Hematopoietic multipotent progenitor cell treated with erythropoietin and hydrocortisone succinate and interleukin-3 and kit ligand, for 6 days (in vitro differentiated cells): ENCODE measurements around the gene NCBP2.
A peak's percentile ranks its signal among the peaks of the same experiment; 100 is the strongest.

Experiments
- DNase-seq: peaks from one replicate; pipeline ENCODE4 v3.0.0-alpha.2; 2015

Gene NCBP2

DNA sequence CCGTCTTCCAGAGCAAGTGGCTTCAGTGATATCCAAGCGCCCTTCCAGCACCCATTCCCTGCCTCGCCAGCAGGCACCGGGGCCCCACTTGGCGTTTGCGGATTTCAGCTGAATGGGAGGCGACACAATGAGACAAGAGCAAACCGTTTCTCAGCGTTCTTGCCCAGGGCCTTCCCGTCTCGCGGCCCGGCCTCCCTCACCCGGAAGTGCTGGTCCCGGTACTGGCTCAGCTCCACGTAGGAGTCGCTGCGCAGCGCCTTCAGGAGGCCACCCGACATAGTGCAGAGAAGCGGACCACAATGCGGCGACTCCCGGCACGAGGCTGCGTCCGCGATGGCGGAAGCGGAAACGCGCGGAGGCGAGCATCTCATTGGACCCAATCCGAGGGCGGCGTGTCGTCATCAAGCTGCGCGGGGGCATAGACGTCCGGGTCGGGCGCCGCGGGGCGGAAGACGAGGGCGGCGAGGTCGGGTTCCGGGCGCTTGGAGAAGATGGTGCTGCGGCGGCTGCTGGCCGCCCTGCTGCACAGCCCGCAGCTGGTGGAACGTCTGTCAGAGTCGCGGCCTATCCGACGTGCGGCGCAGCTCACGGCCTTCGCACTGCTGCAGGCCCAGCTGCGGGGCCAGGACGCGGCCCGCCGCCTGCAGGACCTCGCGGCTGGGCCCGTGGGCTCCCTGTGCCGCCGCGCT is at the start of gene NCBP2:
Gene NCBP2 (minus strand): TSS at position 303 of the 689 bp plus-strand sequence. CDS start 25 bp downstream, at position 278.
- peak; percentile 98 for DNase-seq

DNA sequence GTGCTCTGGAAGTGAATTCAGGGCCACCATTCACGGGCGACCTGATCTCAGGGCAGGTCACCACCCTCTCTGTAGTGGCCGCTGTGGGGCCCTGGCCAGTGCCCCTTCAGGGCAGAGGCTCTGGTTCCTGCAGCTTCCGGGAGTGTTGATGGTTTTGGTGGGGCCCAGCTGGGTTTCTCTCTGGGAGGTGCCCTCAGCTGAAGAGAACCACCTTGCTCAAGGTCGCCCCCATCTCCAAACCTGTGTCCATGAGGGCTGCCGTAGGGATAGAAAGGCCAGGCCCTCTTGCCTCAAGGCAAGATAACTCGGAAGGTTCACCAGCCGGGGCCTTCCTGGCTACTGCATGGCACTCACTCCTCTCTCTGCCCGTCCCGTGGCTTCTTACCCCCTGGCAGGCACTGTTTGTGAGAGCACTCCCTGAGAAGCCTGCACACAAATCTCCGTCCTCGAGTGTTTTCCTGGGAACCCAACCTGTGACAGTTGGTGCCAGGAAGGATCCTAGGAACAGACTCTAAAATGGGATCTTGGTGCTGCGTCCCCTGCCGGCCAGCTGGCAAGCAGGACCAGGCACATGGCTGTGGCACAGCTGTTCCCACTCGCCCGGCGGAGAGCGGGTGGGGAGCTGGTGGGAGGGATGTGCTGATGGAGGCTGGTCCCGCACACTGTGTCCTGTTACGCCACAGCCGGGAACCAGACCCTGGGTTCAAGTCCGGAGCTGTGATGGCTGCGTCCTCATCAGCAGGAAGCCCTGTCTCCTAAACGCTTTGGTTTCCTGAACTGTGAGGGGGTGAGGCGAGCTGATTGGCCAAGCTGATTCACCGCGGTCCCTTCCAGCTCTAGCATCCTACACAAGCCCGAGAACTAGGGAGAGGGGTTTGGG is 49.5 kb upstream of the NCBP2 start:
- DNase-seq, result no peak

DNA sequence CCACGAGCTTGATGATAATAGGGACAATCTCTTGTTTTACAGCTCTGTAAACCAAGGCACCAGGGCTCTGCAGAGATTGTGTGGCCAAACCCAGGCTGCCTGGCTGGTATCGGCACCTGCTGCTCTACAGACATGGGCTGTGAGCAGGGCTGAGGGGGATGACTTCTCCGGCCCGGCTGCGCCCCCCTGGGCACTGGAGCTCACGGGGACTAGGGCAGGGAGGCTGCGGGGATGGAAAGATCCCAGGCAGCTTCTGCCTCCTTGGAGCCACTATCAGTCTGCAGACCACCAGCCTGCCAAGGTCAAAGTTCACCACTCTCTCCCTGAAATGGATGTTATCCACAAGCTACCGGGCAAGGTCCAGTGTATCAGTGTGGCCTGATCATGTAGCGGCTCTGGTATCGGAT is 48.3 kb upstream of the NCBP2 start:
- DNase-seq, result no peak

DNA sequence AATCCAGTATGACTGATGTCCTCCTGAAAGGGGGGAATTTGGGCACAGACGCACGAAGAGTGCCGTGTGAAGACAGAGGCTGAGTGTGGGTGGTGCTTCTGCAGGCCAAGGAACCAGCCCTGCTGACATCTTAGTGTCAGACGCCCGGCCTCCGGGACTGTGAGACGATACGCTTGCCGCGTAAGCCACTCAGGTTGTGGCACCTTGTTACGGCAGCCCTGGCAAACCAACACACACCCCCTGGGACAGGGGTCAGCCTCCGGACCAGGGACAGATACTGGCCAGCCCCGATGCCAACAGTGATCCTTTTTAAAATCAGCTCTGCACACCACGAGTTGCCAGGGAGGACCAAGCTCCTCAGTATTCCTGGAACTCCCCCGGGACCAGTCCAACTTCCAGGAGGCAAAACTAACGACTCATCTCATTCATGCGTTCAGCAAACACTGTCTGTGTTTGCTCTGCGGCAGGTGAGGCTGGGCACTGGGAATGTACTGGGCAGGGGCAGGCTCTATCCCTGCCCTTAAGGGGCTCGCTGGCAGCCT is 47.5 kb upstream of the NCBP2 start:
- DNase-seq, result no peak

DNA sequence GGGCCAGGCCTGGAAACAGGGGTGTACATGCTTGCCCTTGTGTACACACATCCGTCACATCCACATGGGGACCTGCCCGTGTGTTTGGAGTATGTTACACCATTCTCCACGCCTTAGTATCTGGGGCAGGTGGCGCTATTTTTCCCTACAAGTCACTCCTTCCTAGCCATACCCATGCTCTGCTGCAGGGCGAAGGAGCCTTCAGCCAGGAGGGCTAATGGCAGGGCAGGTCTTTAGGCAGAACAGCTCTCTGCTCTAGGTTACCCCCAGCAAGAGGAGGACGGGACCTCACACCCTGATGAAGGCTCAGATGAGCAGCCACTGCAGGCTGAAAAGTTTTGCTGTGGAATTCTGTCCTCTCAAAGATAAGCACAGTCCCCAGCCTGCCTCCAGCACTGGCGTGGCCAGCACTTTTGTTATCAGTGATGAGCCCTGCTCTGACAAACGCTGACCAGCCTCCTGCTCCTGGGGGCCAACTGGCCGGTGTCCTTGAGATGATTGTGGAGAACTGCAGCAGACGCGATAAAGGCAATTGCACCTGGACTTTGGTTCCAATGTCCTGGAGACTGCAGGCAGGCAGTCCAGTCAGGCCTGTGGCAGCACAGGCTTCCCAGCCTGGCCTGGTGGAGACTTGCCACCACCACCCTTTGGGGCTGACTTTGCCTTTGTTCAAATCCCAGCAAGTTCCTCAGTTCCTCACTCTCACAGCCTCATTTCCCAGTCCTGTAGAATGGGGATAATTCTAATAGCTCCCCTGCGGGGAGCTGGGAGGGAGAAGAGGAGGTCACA is 46.1 kb upstream of the NCBP2 start:
- DNase-seq, result peak; percentile 60

DNA sequence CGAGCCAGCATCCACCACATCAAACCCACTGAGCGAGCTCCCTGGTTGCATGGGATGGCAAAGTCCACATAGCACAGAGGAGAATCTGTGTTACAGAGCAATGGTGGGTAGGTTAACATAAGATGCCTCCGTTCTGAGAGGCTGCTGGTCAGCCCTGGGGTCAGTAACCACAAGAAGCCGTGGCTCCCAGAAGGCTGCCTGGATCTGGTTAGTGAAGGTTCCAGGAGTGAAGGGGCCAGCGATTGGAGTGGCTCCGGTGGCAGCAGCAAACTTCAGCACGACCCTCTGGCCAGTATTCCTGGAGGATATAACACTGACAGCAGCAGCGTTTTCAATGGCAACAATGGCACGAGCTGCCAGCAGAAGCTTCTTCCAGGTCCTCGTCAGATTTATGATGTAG is 44.7 kb upstream of the NCBP2 start:
- no peak for DNase-seq

DNA sequence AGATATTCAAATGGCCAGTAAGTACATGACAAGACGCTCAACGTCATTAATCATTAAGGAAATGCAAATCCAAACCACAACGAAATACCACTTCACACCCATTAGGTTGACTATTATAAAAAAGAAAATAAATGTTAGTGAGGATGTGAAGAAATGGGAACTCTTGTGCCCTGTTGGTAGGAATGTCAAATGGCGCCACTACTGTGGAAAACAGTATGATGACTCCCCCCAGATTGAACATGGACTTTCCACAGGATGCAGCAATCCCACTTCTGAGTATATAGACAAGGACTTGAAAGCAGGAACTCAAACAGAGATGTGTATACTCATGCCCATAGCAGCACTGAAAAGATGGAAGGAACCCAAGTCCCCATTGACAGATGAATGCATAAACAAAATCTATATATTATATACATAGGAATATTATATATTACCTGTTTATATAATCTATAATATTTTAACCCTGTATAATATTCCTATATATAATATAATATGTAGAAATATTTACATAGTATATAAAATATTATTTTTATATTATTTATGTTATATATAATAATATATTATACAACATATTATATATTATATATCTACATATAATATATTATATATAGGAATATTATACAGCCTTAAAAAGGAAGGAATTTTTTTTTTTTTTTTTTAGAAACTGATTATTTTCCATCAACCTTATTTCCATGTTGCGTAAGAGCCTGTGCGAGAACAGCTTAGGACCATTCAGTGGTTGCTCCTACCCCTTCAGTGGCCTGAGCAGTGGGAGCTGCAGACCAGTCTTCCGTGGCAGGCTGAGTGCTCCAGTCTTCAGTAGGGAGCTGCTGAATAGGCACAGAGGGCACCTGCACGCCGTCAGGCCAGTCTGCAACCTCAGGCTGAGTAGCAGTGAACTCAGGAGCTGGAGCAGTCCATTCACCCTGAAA is 43.9 kb upstream of the NCBP2 start:
- DNase-seq, result no peak

DNA sequence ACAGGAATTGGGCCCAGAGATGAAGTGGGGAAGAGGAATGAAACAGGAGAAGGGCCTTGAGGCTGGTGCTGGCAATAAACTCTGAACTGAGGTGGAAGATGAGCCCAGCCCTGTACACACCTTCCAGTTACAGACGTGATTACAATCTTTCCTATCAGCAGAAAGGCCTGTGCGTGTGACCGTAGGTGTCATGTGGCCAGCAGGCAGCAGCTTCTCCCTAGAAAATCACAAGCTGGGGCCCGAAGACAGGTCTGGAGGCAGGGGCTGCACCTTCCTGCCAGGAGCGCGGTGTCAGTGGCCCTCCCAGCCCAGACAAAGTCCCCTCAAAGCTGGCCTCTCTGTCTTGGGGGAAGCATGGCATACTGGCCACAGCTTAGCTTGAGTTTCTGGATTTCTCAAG is 43.0 kb upstream of the NCBP2 start:
- no peak for DNase-seq

DNA sequence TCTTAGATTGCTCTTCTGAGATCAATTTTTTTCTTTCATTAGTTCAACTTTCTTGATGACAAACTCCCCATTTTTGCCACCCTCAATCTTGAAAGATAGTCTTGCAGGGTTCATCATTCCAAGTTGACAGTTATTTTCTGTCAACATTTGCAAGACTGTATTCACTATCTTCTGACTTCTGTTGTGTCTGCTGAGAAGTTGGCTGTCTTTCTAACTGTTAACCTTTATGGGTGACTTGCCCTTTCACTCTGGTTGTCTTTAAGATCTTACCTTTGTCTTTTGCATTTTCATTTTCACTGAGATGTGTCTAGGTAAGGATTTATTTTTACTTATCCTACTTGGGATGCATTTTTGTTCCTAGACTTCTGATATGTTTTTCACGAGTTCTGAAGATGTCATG is 40.9 kb upstream of the NCBP2 start:
- DNase-seq, result no peak

DNA sequence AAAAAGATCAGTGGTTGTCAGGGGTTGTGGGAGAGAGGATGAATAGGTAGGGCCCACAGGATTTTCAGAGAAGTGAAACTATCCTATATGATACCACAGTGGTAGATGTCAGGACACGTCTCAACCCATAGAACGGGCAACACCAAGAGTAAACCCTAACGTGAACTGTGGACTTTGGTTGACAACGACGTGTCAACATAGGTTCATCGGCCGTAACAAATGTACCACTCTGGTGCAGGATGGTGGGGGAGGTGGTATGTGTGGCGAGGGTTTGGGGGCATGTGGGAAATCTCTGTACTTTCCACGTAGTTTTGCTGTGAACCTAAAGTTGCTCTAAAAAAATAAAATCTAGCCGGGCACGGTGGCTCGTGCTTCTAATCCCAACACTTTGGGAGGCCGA is 39.3 kb upstream of the NCBP2 start:
- DNase-seq, result no peak

DNA sequence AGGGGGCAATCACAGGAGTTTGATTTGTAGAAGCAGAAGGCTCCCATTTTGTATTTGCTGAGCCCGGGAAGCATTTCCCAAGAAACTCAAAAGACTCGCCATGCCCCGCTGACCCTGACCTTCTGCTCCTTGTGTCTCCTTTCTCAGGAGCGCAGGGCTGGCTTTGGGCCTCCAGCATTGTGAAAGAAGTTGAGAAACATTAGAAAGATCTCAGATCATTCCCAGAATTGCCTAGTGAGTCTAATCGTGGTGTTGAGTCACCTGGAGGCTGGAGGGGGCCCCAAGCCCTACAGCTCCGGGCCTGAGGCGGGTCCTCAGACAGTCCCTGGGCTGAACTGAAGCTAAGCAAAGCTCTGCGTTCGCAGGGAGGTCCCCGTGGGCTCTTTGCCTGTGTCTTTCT is 37.2 kb upstream of the NCBP2 start:
- DNase-seq, result no peak

DNA sequence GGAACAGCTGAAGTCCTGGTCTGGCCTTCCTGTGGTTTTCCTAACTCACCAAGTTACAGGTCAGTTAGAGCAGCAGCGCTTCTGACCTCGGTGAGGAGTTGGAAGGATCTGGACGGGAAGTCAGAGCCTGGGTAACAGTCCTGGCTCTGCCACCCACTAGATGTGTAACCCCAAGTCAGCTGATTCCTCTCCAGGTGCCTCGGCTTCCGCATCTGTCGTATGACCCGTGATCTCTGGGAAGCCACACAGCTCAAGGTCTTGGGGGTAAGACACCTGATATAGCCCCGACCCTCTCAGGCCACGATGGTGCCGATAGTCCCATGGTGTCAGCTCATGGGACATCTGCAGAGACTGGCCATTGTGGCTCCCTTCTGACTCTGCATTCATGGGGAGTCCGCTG is 34.6 kb upstream of the NCBP2 start:
- no peak for DNase-seq

DNA sequence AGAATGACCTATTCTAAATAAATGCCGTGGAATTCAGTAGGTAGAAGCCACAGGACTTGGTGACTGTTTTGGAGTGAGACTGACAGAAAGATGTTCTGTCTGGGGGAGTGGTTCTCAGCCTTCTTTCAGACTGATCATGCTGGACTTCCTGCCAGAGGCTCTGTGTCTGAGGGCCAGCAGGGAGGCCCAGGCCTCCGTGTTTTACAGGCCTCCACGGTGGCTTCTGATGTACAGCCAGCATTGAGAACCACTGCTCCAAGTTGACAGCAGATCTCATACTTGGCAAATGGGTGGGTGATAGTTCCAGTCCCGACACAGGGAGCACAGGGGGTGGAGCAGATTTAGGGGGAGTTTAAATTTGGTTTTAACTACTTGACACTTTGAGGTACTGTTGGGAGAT is 33.0 kb upstream of the NCBP2 start:
- DNase-seq, result no peak

DNA sequence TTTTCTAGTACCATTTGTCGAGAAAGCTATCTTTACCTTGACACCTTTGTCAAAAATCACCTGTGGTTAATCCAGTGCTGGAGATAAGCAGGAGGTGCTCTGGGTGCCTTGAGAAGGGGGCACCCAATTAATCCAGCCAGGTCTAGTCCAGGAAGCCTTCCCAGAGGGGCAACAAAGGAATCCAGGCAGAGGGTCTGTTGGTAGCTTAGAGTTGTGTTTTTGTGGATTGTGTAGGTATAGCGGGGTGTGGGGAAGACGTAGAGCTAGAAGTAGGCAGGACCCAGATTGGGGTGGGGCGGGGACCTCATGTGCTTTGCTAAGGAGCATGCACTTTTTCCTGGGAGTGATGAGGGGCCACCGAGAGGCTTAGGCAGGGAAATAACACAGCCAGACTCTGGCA is 32.3 kb upstream of the NCBP2 start:
- no peak for DNase-seq

DNA sequence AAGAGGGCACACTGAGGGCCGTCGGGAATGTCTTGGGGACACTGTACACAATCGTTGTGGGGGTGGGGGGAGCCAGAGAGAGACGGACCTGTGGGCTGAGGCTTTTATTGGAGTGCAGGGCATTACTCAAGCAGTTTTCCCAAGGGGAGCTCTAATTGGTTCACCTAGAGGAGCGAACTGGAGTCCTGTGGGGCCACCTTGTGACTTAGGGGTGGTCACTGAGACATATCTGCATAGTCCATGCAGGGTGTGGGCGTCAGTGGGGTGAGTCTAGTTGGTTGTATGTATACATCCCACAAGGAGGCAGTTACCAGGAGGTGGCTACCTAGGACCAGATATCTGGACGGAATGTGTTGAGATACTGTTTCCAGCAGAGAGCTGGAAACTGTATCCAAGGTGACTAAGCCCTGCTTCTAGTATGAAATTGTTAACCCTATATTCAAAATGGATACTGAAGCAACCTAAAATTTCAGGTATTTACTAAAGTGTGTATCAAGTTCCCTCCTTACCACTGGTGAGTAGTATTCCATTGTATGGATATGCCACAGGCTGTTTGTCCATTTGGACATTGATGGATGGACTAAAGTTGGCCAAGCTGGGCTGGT is 28.9 kb upstream of the NCBP2 start:
- DNase-seq, result peak; percentile 91

DNA sequence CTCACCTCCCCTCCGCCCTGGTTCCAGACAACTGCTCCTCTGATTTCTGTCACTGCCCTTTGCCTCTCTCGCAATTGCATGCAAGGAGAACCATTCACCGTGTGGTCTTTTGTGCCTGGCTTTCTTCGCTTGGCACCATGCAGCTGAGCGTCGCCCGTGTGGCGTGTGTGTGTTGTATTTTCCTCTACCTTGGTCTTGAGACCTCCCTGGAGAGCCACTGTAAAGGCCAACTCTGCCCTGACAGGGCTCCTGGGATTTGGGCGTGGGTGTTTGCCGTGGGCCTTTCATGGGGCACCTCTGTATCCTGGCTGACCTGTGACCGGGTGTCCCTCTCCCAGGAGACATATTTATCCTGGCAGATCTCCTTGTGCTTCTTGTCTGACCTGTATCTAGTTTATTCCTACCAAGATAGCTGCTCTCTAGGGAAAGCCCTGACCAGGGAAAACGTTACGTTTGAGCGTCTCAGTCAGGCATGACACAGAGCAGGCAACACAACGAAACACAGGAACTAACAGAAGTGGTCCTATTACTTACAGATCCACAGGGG is 28.3 kb upstream of the NCBP2 start:
- DNase-seq, result no peak

DNA sequence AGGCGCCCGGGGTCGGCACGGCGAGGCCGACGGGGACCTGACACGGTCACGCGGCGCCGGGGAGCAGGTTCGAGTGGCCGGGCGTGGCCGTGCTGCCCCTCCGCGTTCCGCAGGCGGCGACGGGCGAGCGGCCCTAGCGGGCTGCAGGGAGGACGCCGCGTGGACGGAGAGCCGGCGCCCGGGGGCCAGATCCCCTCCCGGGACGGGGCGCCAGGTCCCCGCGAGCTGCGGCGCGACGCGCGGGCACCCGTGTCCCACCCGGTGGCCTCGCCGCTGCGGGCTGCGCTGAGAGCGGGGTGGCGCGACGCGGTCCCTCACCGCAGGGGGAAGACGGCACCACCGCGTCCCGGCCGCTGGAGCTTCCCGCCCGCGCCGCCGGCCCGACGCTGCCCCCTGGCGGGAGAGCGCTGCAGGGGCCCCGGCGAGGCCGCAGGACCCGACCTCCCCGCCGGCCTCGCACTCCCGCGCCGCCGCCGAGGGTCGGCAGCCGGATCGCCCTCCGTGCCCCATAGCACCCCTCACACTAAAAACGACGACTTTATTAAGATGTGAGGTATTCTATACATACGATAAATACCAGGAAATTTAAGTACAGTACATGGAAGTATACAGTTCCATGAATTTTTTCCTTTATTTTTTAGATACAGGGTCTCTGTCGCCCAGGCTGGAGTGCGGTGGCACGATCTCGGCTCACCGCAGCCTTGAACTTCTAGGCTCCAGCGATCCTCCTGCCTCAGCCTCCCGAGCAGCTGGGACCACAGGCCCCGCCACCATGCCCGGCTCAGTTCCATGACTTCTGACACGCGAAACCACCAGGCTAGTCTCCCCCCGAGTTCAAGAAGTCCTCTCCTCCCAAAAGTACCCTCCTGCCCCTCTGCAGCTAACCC is 27.6 kb upstream of the NCBP2 start:
- peak; percentile 78 for DNase-seq

DNA sequence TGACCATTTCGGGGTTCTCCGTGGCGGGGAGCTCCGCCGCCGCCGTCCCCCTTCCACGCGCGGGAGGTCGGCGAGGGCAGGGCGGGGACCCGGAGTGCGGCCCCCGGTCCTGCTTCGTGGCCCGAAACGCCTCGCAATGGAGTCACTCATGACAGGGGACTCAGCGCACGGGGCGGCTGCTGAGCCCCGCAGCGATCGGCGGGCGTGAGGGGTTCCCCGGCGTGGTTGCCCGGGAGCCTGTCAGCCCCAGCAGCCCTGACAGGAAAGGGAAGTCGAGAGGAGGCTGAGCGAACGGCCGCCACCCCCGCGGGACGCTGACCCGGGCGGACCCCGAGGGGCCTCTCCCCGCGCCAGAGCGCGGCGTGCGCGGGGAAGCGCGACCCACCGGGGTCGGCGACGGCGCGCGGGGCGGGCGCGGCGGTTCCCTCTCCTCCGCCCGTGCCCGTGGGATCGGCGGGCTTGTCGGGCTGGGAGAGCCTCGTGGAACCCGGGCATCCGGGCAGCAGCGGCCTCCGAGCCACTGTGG is 26.9 kb upstream of the NCBP2 start:
- DNase-seq, result peak; percentile 62

DNA sequence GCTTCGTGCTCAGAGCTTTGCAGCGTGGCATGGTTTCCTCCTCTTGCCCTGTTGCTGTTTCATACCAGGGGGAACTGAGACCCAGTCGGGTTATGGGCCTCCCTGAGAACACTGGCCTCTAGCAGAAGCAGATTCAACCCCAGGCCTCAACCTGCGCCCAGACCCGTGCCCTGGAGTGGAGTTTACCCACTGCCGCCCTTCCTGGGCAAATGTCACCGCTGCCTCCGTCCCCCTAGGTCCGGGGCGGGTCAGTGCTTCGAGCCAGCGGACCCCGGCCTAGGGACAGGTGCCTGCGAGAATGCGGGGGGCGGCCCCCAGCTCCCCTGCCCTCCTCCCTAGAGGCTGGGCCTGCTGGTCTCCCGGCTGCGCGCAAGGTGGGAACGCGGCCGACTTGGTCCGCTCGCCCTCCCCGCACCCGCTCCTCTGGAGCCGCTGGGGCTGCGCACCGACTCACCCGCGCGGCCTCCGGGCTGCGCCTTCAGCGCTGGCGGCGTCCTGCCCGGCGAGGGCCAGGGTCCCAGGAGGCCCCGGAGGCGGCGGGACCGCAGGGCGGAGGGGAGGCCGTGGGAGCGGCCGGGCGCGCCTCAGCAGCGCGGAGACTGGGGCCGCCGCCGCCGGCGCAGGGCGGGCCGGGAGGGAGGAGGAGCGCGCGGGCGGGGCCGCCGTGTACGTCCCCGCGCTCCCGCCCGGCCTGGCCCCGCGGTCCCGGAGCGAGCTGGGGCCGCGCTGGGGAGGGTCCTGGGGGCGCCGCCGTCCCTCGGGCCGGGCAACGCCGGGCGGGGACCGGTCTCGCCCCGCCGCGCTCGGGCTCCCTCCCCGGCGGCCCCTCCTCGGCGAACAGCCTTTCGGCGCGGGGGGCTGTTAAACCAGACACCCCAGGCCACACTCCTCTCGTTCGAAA is 26.2 kb upstream of the NCBP2 start, which contains the start of gene PIGZ:
Gene PIGZ (minus strand): TSS at position 601 of the 901 bp plus-strand sequence. CDS start 16,802 bp downstream, outside the sequence.
- peak; percentile 79 for DNase-seq
